Panc1 (cell line): ENCODE measurements around the gene EXT2. TPM values are rescaled to one million over a fixed set of nuclear protein-coding genes. Genes with fewer than 3 reads are reported as not detected.

ENCODE experiments used
- ATAC-seq: fragments of 200-7000 bp; cut with Tn5 transposase; 2 replicates; pipeline ENCODE4 v1.9.1; 2020; ENCODE audit warnings: mild to moderate bottlenecking, moderate library complexity
- BruUV-seq: library from RNA; stranded (reverse); fragments of 400-500 nt; replicated peaks from 2 replicates; lab custom pipeline; 2021; lab: Mats Ljungman, UMichigan
- CTCF ChIA-PET: fragments of 300-600 bp; sonication (Branson Sonifier 250); formaldehyde crosslinking; loops from one replicate; lab custom pipeline; 2022; ENCODE audit warnings: antibody characterized with exemption; lab: Charles Lee
- POLR2A ChIA-PET: fragments of 300-600 bp; sonication (Branson Sonifier 250); formaldehyde crosslinking; loops from one replicate; lab custom pipeline; 2022; ENCODE audit warnings: antibody characterized with exemption; lab: Charles Lee
- DNase-seq: peaks from one replicate; pipeline ENCODE4 v3.0.0-alpha.2; 2010; ENCODE audit warnings: low read depth, low spot score
- H3K27ac ChIP-seq: 2 replicates; pipeline ENCODE4 v1.5.1; 2011; ENCODE audit warnings: mild to moderate bottlenecking, low read length, inconsistent platforms
- H3K27me3 ChIP-seq: fragments of 200-500 bp; sonication (Bioruptor generic); 2 replicates; pipeline ENCODE4 v1.6.0; 2014; ENCODE audit warnings: low read length, inconsistent platforms; ENCODE audit not compliant: control insufficient read depth, insufficient read depth
- H3K36me3 ChIP-seq: fragments of 200-500 bp; sonication (Bioruptor generic); 2 replicates; pipeline ENCODE4 v1.5.1; 2014; ENCODE audit warnings: inconsistent platforms, mild to moderate bottlenecking, low read length, moderate library complexity; ENCODE audit not compliant: control insufficient read depth, insufficient read depth
- H3K4me1 ChIP-seq: 2 replicates; pipeline ENCODE4 v1.5.1; 2011; ENCODE audit warnings: inconsistent platforms, mild to moderate bottlenecking, low read length, moderate library complexity; ENCODE audit not compliant: control insufficient read depth, insufficient read depth
- H3K4me3 ChIP-seq, 2 experiments: 2 replicates each; pipeline ENCODE4 v1.5.1; 2011 to 2012; ENCODE audit warnings: low read depth in 2 of 2, low read length in 2 of 2, mild to moderate bottlenecking in 2 of 2, inconsistent platforms in 1 of 2, moderate library complexity in 1 of 2
- H3K9me3 ChIP-seq: fragments of 200-500 bp; sonication (Bioruptor generic); 2 replicates; pipeline ENCODE4 v1.5.1; 2014; ENCODE audit warnings: low read depth, mild to moderate bottlenecking, inconsistent platforms, low read length, moderate library complexity; ENCODE audit not compliant: control insufficient read depth, insufficient read depth
- CTCF ChIP-seq: fragments of 450-650 bp; IDR thresholded peaks from 2 replicates; pipeline ENCODE4 v1.5.1; 2017; ENCODE audit warnings: mild to moderate bottlenecking
- POLR2AphosphoS5 ChIP-seq: IDR thresholded peaks from 2 replicates; pipeline ENCODE4 v1.6.1; 2012; ENCODE audit warnings: mild to moderate bottlenecking, low read depth, low read length, moderate library complexity
- REST ChIP-seq, 2 experiments: IDR thresholded peaks; 2 replicates each; pipeline ENCODE4 v1.6.1; 2011 to 2012; ENCODE audit warnings: low read depth in 2 of 2, control low read depth in 1 of 2, low read length in 1 of 2, mild to moderate bottlenecking in 1 of 2, moderate library complexity in 1 of 2; ENCODE audit not compliant: insufficient read depth in 1 of 2
- SIN3A ChIP-seq: IDR thresholded peaks from 2 replicates; pipeline ENCODE4 v1.6.1; 2012; ENCODE audit warnings: low read depth, mild to moderate bottlenecking, low read length, moderate library complexity, borderline replicate concordance; ENCODE audit not compliant: insufficient read depth
- TCF7L2 ChIP-seq: IDR thresholded peaks from 2 replicates; pipeline ENCODE4 v1.6.1; 2011; ENCODE audit warnings: mild to moderate bottlenecking, low read depth, low read length, inconsistent platforms
- in situ Hi-C: cut with HindIII; loops from 2 replicates; pipeline ENCODE4 v1.10.0; 2016; ENCODE audit warnings: low sequenced_read_pairs, low pct_unique_long_range_greater_than_20kb
- intact Hi-C: fragments of 100-400 bp; cut with micrococcal nuclease; formaldehyde crosslinking; loops from one replicate; pipeline ENCODE4 v1.10.0; 2022; ENCODE audit not compliant: unreplicated experiment
- total RNA-seq: library from RNA; stranded (reverse); gene quantifications from one replicate; pipeline ENCODE4 v1.2.1, GENCODE V29; 2021; ENCODE audit not compliant: unreplicated experiment

The EXT2 gene
- total RNA-seq, 1 experiment from 2014 or later = 57.5 TPM

GRCh38 chr11:44067266-44067665, 28.2 kb upstream of the EXT2 start:
- no peaks in the 10 kb centered on the region for H3K27me3 ChIP-seq
- H3K4me3 ChIP-seq = peak overlapping the region; percentile 65 to 90
- DNase-seq = no peak
- H3K27ac ChIP-seq = peak overlapping the region; percentile 85
- TF ChIP-seq TCF7L2 (no peak), CTCF (no peak), REST (IDR thresholded peaks at IDR 0.05; ENCODE audit: insufficient read depth in 1 of 2, low read depth in 2 of 2, low read length in 1 of 2) (no peak), SIN3A (no peak), POLR2AphosphoS5 (no peak)
- POLR2A ChIA-PET = interaction anchor here (0.8 kb wide), 1 partner anchor 13 kb away, joined by 9 read pairs; no protein-coding TSS in a partner anchor
- intact Hi-C loops (no loop called here), in situ Hi-C loops (no loop called here)
- CTCF ChIA-PET = no interaction called here
- no peaks in the 10 kb centered on the region for H3K36me3 ChIP-seq
- H3K4me1 ChIP-seq = peaks cover 10% of the 10 kb centered on the region; the same call in 1 of the 2 replicates
- no peak for ATAC-seq
- BruUV-seq = no TSS peak
- H3K9me3 ChIP-seq = no peaks in the 10 kb centered on the region

GRCh38 chr11:44068180-44068579, 27.3 kb upstream of the EXT2 start:
- DNase-seq (no peak), ATAC-seq (no peak)
- no TSS peak for BruUV-seq
- Histone ChIP-seq H3K27ac (no peak overlapping the region), H3K27me3 (no peaks in the 10 kb centered on the region), H3K9me3 (no peaks in the 10 kb centered on the region), H3K36me3 (no peaks in the 10 kb centered on the region), H3K4me3 (no peak overlapping the region), H3K4me1 (peaks cover 10% of the 10 kb centered on the region; the same call in 1 of the 2 replicates)
- ChIA-PET POLR2A (no interaction called here), CTCF (no interaction called here)
- intact Hi-C loops (no loop called here), in situ Hi-C loops (no loop called here)
- TF ChIP-seq REST (IDR thresholded peaks at IDR 0.05; ENCODE audit: insufficient read depth in 1 of 2, low read depth in 2 of 2, low read length in 1 of 2) (no peak), TCF7L2 (no peak), POLR2AphosphoS5 (no peak), CTCF (no peak), SIN3A (no peak)
